GM21526 (cell line): ENCODE results near the gene DDA1.
A peak's percentile ranks its signal among the peaks of the same experiment; 100 is the strongest.

Experiments
- ATAC-seq: cut with Tn5 transposase; IDR thresholded peaks from one replicate; pipeline ENCODE4 v1.9.1; 2021; ENCODE audit warnings: moderate library complexity; ENCODE audit not compliant: unreplicated experiment, low FRiP score

Gene DDA1

GRCh38 chr19:17328517-17329365 lies 19.4 kb downstream of the DDA1 start:
- no peak for ATAC-seq

DNA sequence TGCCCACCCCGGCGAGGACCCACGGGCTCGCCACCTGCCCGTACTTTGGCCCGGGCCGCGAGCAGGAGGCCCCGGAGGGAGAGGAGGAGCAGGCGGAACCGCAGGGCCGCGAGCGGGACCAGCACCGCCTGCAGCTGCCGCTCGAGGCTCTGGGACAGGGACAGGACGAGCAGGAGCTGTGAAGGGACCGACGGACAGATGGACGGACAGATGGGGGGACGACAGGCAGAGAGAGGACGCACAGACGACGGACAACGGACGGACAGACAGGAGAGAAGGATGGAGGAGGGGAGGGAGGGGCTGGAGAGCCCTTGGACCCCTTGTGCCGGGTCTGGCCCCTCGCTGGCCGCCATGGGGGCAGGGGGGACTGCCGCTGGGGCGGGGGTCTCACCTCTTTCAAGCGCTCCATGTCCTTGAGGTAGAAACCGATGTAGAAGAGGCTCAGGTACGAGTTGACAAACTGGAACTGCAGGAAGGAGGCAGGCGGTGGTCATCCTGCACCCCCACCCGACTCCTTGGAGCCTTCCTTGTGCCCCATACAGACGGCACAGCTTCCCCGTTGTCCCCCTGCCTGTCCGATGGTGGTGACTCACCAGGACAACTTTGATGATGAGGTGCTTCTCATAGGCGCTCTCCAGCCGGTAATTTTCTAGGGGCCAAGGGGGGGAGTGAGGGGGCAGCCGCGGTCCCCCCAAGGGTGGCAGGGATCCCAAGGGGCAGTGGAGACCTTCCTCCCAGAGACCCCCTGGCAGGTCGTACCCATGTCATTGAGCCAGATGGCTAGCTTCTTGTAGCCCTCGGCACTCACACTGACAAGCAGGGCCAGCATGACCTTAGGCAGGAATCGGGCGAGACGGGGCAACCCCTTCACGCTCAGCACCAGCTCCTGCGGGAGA lies 20.3 kb downstream of the DDA1 start:
- ATAC-seq = no peak

DNA sequence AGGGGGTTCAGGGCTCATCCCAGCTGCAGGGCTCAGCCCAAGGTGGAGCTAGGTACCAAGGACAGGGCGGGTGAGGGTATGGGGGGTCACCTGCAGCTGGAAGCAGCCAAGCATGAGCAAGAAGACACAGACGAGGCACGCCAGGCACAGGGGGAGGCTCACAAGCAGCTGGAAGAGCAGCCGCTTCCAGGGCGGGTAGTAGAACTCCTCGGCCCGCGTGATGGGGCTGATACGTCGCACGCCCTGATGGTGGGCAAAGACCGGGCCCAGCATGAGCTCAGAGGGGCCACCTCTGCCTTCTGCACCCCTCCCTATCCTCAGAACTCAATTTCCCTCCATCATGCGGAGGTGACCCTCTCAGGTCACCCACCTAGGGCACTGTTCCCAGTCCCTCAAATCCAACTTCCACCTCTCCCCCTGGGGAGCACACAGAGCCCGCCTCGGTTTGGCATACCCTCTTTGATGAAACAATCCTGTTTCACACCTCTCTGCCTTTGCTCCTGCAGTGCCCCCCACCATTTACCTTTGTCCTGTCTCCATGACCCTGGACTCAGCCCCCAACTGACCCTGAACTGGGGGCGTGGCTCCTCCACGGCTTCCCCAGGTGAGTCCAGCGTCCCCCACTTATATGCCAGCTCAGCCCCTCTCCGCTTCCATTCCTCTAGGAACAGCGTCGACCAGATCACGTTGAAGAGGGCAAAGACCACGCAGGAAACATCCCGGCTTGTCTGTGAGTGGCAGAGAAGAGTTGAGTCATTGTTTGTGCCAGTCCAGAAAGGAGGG lies 21.1 kb downstream of the DDA1 start:
- ATAC-seq = no peak

GRCh38 chr19:17331045-17331558 lies 21.7 kb downstream of the DDA1 start:
- ATAC-seq = no peak

DNA sequence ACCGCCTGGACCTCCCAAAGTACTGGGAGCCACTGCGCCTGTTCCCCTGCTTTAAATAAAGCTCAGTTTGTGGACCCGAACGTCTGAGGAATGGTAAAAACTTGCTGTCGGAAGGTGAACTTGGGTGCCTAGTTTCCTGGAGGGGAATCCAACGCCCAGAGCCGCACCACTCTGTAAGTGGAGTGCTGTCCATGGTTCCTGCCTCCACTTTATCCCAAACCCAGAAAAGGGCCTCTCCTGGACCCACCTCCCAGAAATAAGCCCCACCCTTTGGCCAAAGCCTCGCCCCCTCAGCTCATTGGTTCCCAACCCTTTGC lies 23.0 kb downstream of the DDA1 start:
- no peak for ATAC-seq

- ATAC-seq = no peak
Measured at GRCh38 chr19:17332677-17333581, 23.6 kb downstream of the DDA1 start.

DNA sequence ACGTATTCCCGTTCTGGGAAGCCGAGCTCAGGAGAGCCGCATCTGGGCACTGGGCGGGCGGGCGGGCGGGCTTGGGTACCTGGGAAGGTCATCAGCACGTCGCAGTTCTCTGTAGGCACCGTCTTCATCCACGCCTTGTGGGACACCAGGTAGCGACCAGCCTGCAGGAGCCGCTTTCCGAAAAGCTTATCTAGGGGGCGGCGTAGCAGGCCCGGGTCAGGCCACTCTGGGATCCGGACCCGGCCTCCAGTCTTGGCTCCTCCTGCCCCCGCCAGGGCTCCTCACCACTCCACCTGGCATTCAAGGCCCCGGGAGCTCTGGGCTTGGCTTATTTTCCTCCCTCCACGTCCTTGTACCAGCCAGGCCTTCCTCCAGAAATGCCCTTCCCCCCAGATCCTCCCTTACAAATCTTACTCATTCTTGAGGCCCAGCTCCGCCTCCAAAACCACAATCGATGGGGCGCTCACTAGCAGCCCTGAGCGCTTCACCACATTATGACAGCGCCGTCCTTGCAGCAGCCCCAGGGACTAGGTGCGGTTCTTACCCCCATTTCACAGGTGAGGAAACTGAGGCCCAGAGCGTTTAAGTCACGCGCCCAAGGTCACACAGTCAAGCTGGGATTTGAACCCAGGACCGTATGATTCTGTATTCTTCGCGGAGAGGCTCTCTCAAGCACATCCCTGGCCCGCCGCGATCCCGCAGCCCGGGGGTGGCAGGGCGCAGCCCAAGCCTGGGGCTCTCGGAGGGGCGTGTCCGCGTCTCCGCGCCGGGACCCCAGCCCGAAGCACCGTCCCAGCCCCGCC lies 24.4 kb downstream of the DDA1 start:
- ATAC-seq = peak; percentile 11

DNA sequence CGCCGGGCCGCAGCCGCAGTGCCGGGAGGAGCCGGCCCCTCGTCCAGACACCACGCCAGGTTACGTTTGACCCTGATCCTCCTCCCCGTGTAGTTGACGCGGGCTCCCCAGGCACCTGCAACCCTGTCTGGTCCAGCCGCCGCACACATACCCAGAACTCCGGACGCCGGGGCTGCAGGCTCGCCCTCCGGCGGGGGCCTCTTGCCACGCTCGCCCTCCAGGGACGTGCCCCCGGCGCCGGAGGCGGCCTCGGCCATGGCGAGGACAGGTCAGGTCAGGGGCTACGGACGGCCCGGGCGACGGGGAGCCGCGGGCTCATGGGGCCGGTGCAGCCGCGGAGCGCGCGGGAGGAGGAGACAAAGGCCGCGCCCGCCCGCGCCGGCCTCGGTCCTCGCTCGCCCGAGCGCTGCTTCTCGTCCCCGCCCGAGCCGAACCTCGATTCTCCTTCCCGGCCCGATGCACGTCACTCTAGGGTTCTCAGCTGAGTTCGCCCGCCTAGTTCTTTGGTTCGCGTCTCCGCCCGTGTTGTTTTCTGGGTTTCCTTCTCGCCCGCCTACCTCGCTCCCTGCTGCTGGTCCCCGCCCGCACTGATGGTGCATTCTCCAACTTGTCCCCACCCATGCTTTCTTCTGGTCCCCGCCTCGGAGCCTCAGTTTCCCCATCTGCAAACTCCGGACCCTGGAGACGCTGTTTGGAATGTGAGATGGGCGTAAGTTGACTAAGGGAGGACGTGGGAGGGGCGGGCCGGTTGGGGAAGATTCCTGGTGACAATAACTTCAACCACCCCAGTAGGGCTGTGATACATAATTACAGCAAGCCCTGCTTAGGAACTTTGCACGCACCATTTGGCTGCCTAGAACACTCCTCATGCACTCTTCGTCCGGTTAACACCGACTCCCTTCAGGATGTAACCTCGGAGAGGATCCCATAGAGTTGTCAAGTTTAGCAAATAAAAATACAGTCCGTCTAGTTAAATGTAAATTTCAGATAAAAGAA lies 25.3 kb downstream of the DDA1 start, which contains the start of gene ANO8:
Gene ANO8, minus strand, starts transcription at position 442 of the 996 bp plus-strand sequence. Its CDS starts 185 bp downstream, at position 257.
- ATAC-seq = peak; percentile 49

- ATAC-seq = no peak
Measured at GRCh38 chr19:17335575-17335974, 26.2 kb downstream of the DDA1 start.

DNA sequence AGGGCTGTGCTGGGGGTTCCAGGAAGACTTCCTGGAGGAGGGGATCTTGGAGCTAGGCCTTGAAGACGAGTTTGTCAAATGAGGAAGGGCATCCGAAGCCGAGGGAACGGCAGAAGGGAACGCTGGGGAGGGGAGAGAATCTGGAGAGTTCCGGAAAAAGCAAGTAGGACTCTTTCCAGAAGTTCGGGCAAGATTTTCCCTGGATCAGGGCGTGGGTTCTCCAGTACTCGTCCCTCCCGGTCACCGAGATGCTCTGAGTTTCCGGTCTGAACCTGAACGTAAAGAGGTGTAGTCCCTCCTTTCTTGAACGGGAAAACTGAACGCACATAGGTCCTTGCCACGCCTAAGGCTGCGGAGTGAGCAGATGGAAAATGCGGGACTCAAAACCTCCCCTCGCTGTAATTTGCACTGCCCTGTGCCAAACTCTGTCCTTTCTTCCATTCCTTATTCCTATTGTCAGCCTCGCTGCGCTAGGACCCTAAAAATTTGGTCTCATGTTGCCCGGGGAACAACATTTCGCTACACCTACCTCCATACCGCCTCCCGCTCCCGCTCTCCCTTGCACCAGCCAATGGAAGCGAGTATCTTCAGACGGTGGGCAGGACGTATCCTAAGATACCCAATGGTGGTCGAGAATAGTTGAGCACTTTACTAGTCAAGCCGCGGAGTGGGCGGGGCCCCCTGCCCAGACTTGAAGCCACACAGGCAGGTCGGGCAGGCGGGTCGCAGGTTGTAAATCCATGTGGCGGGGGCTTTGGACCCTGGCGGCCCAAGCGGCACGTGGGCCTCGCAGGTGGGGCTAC lies 27.7 kb downstream of the DDA1 start, which contains the start of gene GTPBP3:
Gene GTPBP3, plus strand, starts transcription at position 682 of the 803 bp plus-strand sequence. Its CDS starts 59 bp downstream, at position 741.
- peak; percentile 59 for ATAC-seq

- ATAC-seq = no peak
Measured at GRCh38 chr19:17337675-17338432, 28.5 kb downstream of the DDA1 start.

DNA sequence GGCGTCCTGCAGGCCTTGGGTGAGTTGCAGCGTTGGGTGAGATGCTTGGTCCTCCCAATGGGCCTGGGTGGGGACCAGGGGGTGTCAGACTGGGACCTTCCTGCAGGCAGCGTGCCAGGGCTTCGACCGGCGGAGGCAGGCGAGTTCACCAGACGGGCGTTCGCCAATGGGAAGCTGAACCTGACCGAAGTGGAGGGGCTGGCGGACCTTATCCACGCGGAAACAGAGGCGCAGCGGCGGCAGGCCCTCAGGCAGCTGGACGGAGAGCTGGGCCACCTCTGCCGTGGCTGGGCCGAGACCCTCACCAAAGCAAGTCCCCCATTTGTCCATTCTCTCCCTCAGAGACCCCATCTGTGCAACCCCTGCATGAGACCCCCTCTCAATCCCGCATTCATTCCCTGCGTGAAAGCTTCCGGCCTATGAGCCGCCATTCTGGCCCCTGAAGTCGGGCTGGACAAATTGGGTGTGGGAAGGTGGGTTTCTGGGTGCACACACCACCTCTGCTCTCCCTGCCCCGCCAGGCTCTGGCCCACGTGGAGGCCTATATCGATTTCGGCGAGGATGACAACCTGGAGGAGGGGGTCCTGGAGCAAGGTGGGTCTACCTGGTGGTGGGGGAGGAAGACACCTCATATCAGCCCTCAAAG lies 29.2 kb downstream of the DDA1 start:
- no peak for ATAC-seq

DNA sequence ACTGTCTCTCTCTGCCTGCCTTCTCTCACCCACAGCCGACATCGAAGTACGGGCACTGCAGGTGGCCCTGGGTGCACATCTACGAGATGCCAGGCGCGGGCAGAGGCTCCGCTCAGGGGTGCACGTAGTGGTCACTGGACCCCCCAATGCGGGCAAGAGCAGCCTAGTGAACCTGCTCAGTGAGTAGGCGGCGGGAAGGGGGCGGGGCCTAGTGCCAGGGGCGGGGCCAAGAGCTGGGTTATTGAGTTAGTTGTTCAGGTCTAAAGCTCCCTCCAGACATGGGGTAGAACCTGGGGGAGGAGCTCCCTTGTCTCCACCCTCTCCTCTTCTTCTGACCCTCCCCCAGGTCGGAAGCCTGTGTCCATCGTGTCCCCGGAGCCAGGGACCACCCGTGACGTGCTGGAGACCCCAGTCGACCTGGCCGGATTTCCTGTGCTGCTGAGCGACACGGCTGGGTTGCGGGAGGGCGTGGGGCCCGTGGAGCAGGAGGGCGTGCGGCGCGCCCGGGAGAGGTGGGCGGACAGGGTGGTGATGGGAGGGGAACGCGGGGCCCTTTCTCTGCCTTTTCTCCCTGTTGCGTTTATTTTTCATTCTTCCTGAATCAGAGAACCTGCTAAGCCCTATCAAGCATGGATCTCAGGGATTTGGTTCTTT lies 29.9 kb downstream of the DDA1 start:
- ATAC-seq = no peak

DNA sequence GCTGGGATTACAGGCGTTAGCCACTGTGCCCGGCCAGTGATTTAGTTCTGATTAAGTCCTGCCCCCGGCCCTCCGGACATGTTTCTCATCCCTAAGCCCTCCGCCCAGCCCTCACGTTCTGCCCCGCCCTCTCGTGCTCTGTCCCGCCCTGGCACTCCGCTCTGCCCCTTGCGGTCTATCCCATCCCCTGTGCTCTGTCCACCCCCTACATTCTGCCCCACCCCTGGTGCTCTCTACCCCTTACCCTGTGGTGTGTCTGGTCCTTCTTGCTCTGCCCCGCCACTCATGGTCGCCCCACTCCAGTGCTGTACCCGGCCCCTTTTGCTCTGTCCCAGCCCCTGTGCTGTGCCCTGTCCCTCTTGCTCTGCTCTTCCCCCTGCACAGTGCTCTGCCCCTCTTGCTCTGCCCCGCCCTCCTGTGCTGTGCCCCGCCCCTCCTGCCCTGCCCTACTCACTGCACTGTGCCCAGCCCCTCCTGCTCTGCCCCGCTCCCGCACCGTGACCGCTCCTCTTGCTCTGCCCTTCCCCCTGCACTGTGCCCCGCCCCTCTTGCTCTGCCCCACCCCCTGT lies 31.0 kb downstream of the DDA1 start:
- ATAC-seq = no peak
